ENCODE data around the gene DIRAS1. TPM values are rescaled to one million over a fixed set of nuclear protein-coding genes. Genes with fewer than 3 reads are reported as not detected.

DIRAS1 gene, protein sequence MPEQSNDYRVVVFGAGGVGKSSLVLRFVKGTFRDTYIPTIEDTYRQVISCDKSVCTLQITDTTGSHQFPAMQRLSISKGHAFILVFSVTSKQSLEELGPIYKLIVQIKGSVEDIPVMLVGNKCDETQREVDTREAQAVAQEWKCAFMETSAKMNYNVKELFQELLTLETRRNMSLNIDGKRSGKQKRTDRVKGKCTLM
- total RNA-seq: under 0.01 TPM in 1 of 2 replicates, not detected in the other

DNA sequence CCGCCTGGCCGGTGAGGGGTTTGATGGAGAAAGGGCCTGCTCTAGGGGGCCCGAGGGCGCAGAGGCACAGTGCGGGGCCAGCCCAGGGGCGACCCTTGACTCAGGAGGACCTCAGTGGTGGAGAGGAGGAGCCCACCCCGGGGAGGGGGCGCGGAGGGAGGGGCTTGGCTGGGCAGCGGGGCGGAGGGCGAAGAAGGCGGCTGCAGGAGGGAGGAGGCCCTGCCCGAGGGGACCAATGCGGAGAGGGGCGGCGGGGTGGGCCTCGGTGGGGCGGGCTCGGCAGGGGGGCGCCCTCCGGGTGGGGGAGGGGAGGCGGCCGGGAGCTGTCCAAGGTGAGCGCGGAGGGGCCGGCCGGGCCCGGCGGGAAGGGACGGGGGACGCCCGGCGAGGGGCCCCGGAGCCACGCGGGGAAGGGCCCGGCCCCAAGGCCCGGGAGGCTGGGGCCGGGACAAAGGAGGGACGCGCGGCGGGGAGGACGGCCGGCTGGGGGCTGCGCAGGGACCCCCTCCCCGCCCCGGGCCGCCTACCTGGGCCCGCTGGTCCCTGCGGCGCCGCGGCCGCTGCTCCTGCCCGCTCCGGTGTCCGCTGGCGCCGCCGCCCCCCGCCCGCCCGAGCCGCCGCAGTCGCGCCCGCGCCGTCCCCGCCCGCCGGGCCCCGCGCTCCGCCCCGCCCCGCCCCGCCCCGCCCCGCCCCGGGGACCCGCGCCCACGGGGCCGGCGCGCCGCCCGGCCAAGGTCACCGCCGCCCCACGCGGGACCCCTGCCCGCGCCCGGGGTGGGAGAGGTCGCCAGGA, at the start of gene DIRAS1:
Gene DIRAS1, minus strand, starts transcription at position 596 of the 793 bp plus-strand sequence. CDS start 3,566 bp downstream, outside the sequence.

DNA sequence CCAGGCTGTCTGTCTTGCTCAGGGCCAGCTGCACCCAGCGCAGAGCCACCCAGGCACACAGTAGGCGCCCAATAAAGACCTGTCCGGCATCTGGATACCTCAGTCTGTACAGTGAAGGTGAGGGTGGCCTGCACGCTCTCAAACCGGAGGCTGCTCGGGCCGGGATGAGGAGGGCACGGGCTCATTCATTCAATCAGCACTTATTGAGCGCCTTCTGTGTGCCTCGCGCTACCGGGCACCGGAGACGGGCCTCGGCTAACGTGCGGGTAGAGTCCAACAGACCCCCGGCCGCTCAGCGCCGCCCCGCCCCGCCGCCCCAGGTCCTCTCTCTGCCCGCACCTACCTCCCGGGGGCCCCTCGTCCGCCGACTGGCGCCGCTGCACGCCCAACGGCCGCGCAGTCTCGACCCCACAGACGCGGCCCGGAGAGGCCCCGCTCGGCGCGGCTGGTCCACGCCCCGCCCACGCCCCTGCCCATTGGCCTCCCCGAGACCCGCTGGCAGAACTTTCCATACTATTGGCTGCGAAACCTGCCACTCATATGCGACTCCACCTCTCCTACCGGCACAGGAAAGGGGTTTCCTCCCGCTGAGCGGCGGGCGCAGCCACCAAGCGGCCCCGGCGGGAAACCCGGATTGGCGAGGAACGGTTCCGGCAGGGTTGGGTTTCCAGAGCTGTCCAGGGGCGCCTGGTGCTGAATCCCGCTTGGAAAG, 18.6 kb upstream of the DIRAS1 start, which contains the start of gene SLC39A3:
Gene SLC39A3, minus strand, starts transcription at position 416 of the 712 bp plus-strand sequence. CDS start 2,760 bp downstream, outside the sequence.

DNA sequence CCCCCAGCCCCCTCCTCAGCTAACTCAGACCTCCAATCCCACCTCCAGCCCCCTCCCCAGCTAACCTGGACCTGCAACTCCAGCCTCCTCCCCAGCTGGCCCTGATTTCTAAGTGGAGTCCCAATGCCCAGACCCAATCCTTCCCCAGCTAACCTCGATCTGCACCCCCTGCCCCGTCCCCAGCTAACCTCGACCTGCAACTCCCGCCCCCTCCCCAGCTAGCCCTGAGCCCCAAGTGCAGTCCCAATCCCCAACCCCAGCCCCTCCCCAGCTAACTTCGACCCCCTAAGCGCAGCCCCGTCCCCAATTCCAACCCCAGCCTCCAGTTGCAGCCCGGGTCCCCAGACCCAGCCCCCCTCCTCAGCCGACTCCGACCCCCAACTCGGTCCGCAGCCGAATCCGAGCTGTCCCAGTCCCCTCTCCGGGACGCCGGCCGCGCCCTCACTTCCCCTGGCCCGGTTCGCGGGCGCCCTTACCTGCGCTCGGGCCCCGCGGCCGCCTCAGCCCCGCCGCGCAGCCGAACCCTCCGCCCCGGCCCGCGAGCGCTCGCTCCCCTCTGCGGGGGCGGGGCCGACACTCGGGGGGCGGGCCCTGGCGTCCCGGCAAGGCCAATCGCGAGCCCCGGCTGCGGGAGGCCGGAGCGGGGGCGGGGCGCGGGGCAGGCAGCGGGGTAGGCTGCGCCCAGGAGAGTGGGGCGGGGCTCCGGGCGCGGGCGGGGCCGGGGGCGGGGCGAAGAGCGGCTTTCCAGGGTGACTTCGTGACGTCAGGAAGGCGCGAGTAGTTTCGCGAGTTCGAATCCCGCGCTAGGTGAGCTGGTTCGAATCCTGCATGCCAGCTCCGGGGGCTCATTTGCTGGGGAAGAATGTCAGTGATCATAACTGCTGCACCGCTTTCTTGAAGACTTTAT, 18.7 kb downstream of the DIRAS1 start, which contains the start of gene GNG7:
Gene GNG7, minus strand, starts transcription at position 525 of the 907 bp plus-strand sequence. CDS start 182,006 bp downstream, outside the sequence.

Other genes with a start within 250 kb of the DIRAS1 start
- 27.3 and 32.2 TPM in 2 replicates for gene GADD45B, start 245.2 kb downstream of the DIRAS1 start, total RNA-seq
- gene GNG7, start 18.7 kb downstream of the DIRAS1 start, total RNA-seq: 0.32 TPM in 1 of 2 replicates, not detected in the other
- 19.5 and 24.3 TPM in 2 replicates for gene SLC39A3, start 18.6 kb upstream of the DIRAS1 start, total RNA-seq
- 36.5 and 44.2 TPM in 2 replicates for gene SGTA, start 61.9 kb upstream of the DIRAS1 start, total RNA-seq
- 86.1 and 119 TPM in 2 replicates for gene THOP1, start 64.1 kb upstream of the DIRAS1 start, total RNA-seq
- gene ZNF554, start 98.5 kb upstream of the DIRAS1 start, total RNA-seq: 2.6 TPM in 2 replicates
- 3.9 and 6.8 TPM in 2 replicates for gene ZNF555, start 120.1 kb upstream of the DIRAS1 start, total RNA-seq
- not detected in 2 replicates for gene ZNF556, start 146.0 kb upstream of the DIRAS1 start, total RNA-seq
- 4.9 and 6.8 TPM in 2 replicates for gene ZNF57, start 179.6 kb upstream of the DIRAS1 start, total RNA-seq
- 9.7 and 16.3 TPM in 2 replicates for gene ZNF77, start 223.6 kb upstream of the DIRAS1 start, total RNA-seq

Data from epithelial cell of umbilical artery (primary cell).